Measurements from ENCODE around the gene MRM3.
"Not testable (repeated sequence)": the region's sequence is repeated elsewhere in the genome, so short reads cannot be mapped to it uniquely, and the experiment has no call there.

The MRM3 gene

DNA sequence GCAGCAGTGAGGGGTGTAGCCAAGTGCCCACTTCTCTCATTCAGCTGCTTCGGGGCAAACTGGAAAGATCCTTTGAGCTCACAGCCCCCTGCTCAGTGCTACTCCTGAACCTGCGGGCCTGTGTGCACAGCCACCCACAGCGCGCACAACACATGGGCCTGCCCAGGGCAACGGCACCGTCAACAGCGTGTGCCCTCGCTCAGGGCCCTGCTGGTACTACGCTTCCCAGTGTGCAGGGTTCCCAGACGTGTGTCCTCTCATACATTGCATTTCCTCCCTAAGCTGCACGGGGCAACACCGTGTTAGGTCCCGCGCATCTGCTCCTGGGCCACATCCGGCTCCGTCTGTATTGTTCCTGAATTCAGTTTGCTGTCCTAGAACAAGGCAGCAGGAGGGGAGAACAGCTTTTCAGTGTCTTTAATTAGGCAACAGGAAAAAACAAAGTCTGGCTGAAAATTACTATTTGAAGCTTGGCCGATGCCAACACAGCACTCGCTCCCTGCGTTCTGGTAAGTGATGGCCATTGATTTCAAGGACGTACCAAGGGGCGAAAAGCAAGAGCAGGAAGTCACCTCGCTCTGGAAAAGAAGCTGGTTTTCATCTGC lies 15.2 kb downstream of the MRM3 start:
- no peak for DNase-seq

DNA sequence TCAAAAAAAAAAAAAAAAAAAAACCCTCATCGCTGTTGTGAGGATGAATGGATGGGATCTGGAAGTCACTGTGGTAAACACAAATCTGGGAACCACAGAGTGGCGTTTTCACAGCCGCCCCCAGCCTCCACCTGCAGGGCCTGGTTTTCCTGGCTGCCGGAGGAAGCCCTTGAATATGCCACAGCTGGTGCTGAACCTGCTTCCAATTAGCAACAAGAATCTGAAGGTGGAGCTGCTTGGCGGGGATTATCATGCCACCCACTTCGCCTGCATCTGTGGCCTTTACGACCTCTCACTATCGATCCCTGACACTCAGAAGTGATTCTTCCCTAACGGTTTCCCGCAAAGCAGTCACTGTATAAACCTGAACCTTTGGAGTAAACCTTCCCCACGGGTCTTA lies 16.1 kb downstream of the MRM3 start:
- DNase-seq = no peak

DNA sequence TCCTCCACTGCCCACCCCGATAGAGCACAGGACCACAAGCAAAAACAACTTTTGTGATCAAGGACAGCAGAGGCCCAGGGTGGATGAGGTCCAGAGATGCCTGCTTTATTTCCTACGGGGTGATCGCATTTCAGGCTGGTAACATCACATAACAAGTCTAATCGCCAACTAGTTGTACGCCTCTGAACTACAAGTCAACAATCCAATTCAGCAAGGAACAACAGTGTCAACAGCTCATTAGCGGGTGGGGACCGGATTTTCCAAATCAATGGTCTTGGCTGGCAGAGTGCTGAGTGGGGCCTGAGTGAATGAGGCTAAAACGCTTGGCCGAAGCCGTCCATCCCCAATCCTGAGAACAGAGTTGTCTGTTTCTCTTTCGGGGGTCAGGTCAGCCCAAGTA lies 17.1 kb downstream of the MRM3 start:
- no peak for DNase-seq

DNA sequence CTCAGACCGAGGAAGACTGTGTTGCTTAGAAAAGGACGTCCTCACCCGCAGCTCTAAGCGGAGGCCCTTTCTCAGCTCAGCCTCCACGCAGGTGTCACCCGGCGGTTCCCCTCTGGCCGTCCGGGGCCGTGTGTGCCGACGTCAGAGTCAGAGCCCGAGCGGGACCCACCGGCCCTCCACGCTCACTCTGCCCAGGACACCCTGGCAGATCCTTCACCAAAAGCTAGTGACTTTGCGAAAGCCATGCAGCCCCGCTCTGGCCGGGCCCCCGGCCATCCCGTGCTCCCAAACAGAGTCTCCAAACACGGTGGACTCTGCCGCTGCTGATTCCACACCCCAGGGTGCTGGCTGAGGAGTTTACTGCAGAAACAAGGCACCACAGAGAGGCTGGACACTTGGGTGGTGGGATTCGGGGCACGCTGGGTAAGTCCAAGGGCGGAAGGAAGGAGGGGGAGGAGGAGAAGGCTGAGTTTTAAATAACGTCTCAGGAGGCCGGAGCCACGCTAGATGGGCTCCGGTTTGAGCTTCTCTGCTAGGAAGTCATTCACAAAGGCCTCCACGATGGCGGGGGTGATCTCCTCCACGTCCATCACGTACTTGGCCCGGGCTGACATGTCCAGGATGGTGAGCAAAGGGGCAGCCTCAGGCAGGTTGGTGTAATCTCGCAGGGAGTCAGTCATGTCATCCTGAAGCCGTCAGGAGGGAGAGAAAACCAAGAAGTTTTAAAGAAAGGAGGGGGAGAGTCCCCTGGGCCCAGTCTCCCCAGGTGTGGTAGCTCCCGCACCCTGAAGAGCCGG lies 18.5 kb downstream of the MRM3 start:
- no peak for DNase-seq

DNA sequence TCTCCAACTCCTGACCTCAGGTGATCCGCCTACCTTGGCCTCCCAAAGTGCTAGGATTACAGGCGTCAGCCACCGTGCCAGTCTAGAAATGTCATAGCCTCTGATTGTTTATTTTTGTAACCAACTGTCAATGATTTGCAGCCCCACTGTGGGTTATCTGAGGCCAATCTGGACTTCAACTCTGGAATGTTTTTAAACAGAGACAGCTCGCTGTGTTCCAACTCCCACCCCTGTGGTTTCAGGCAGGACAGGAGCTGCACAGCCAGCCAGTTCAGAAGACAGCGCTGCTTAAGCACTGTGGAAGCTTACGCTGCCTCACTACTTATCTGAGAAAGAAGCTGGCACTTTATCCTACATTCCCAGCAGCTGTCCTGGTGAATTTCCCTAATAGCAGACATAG lies 19.5 kb downstream of the MRM3 start:
- no peak for DNase-seq

DNA sequence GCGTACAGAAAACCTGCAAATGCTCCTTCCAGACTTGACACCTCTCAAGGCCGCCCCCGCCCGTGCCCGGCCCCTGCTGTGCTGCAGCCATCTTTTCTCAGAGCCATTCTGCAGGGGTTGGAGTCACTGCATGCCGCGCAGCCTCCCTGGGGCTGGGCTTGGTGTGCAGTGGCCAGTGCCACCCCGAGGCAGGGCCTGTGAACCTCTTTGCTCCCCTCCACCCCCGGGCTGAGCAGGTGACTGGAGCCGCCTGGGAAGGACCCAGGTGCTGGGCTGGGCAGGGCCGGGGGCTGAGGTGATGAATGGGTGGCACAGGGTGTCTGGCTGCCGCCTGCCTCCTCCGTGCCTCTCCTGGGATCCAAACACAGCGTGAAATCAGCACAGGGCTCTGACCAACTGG lies 20.3 kb downstream of the MRM3 start:
- no peak for DNase-seq

DNA sequence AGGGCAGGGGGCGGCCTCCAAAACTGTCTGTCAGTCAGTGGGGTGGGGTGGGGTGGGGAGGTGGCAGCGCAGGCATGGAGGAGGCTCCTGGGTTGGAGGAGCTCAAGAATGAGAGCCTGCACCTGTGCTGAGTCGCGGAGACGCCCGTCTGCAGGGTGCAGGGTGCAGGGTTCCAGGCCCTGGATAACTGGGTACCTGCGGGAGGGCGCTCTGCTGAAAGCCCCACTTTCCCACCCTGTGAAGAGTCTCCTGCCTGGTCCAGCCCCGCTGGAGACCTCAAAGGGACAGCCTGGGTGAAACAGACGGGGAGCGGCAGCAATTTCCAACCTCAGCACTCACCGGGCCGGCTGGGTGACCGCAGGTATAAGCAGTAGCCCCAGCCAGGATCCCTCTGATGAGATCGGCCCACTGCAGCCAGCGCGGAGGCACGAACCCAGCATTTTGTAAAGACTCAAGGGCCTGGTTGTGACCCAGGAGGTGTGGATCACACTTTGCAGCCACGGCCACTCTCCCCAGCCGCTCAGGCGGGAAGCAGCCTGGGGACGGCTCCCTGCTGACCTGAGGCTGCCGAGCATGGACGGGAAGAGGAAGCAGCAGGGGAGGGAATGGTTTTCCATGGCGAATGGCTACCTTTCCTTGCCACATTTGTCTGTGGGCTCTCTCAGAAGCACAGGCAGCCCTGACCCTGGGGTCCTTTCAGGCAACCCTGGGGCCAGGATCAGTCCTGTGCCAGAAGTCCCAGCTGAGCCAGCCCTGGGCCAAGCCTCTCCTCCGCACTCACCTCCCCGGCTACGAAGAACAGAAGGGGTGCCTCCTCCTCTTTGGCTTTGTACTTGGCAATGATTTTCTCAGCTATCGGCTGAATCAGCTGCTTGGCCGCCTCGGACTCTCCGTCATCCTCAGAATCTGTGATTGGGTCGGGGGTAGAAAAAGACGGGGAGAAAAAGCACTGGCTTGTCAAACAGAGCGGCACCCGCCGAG lies 21.0 kb downstream of the MRM3 start:
- DNase-seq = no peak

DNA sequence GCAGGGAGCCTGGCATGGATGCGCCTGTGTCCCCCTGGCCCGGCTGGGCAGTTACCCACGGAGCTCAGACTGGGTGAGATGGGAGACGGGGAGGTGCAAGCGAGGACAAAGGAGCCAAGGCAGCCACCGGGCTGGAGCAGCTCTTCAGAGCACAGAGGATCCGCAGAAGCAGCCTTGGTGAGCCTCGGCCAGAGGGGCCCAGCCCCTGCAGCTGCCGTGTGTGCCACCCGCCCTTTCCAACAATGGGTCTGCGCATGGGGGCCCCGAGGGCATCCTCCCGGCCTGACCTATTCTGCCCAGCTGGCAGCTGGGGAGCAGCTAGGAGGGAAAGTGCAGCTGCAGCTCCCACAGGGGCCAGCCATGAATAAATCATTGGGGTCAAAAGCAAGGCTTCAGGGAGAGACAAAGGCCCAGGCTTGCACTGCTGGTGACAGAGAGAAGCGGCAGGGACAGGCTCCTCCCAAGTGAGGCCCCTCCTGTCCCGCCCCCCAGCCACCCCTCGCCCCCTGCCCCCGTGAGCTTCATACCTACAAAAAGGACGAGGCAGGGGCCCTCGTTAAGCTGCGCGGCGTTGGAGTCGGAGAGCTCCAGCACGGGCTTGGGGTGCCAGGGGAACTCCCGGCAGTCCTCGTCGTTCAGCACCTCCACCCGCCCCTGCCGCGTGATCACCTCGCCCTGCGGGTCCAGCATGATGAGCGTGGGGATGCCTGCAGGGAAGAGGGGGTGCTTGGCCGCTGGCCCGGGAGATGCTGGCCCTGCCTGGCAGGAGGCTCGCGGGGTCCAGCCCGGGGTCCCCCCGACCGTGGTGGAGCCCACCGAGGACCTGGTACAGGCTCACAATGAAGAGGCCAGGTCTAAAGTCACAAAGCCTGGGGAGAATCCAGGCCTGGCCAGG lies 22.6 kb downstream of the MRM3 start:
- no peak for DNase-seq

DNA sequence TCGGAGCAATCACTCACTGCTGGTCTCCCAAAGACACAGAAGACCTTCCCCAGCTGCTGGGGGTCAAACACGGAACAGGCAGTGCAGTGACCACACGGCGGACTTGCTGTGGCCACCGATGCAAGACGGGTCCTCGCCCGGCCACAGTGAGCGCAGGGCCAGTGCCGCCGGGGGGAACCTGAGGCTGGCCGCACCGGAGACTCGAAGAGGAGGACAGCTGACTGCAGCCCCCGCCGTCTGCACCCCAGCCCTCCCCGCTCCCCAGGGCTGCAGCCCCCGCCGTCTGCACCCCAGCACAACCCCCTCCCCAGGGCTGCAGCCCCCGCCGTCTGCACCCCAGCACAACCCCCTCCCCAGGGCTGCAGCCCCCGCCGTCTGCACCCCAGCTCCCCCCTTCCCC lies 23.7 kb downstream of the MRM3 start:
- not testable (repeated sequence) for DNase-seq

DNA sequence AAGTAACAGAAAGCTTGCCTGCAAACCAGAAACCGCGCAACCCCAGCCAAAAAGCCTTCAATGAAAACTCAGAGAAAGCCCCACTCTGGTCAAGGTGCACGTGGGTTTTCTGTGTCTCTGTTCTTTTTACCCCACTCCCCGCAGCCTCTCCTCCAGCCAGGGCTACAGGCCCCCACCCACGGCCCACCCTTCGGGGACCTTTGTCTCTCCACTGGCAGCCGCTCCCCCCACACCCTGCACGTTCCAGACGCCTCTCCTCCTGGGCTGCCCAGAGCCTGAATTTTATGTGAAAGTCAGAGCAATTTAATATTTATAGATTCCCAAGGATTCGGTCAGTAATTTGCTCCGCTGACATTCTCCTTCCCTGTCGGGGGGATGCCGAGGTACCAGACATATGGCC lies 24.2 kb downstream of the MRM3 start:
- no peak for DNase-seq

DNA sequence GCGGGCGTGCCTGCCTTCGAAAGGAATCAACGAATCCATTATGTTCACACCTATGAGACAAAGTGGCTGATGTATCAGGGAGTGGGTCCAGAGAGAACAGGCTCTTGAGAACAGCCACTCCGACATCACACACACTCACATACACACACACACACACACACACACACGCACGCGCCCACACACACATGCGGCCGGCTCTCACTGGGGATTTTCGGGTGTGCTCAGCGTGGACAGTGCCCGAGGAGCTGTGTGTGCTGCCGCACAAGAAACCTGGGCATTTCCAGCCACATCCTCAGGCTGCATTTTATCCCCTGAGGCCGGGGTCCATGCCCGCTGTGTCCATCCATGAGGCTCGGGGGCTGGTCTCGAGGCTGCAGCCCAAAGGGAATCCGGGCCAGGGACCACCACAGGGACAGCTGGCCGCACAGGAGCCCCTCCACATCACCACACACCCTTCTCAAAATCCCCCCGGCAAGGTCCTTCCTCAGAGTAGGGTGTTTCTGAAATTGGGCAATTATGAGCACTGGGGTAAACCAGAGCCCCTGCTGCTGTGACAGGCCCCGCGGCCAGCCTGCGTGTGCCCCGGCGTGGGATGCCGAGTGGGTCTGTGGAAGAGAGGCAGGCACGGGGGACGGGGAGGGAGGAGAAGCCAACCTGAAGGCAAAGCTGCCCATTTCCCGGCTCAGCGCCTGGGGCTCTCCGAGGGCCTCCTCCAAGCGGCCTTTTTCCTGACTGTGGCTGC lies 24.8 kb downstream of the MRM3 start:
- no peak for DNase-seq

DNA sequence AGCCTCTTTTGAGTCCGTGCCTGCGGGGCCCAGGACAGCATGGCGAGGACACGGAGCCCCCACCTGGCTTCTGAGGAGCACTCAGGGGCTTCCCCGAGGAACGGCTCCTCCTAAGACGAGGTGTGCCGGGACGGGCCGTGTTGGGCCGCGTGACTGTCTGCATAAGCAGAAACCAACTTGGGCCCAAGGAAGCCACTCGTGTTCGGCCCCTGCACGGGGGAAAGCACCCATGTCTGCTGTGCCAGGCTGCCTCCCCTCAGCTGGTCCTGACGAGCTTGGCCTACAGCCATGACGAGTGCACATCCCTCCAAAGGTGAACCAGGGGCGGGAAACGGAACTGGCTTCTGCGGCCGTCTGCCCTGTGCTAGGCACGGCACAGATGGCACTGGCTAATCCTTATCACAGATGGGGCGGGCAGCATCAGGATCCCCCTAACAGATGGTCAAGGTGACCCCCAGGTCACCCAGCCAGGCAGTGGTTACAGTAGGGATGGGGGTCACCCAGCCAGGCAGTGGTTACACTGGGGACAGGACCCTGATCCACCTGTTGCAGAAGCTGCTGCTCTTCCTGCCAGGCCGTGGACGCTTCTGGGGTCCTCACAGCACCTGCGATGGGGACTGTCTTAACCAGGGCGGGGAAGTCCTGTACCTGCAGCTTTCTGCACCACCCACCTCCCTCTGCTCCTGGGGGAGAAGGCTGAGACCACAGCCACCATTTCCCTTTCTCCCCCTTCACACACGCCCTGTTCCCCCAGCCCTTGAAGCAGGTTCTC lies 25.6 kb downstream of the MRM3 start:
- DNase-seq = no peak

DNA sequence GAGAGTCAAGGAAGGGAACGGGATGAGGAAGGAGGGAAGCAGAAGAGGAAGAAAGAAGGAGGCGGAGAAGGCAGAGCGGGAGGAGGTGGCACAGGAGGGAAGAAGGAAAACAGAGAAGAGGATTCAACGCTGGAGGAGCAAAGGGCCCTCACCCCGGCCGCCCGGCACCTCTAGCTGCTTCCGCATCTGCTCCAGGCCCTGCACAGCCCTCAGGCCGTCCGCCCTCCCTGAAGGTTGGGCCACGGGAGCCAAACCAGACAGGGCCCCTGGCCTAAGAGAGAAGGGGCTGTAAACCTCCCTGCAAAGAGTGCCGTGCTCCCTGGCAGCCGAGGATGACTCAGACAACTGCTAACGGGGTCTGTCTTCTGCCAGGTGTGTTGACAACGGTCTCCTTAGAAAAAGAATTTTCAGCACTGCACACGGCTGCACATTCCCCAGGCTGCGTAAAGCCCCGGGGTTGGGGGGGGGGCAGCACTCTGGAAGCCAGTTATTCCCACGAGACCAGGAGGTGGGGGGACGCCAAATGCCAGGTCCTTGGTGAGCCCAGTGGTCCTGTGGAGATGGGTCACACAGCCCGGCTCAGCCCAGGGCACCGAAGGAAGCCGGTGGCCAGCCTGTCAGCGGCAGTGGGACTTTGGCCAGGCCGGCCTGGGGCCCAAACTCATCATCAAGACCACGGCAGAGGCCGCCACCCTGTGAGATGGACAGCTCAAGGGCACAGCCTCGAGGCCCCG lies 29.1 kb downstream of the MRM3 start:
- no peak for DNase-seq

DNA sequence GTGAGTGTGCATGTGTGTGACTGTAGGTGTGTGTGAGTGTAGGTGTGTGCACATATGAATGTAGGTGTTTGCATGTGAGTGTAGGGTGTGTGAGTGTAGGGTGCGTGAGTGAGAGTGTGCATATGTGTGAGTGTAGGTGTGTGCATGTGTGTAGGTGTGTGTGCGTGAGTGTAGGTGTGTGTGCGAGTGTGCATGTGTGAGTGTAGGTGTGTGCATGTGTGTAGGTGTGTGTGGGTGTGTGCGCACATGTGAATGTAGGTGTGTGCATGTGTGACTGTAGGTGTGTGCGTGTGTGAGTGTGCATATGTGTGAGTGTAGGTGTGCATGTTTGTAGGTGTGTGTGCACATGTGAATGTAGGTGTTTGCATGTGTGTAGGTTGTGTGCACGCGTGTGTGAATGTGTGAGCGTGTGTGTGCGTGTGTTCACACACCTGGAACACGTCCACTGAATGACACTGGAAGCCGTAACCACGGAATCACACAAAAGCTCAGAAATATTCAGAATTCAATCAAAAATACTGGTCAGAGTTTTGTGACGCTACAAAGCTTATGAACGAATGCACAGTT lies 30.6 kb downstream of the MRM3 start:
- no peak for DNase-seq

DNA sequence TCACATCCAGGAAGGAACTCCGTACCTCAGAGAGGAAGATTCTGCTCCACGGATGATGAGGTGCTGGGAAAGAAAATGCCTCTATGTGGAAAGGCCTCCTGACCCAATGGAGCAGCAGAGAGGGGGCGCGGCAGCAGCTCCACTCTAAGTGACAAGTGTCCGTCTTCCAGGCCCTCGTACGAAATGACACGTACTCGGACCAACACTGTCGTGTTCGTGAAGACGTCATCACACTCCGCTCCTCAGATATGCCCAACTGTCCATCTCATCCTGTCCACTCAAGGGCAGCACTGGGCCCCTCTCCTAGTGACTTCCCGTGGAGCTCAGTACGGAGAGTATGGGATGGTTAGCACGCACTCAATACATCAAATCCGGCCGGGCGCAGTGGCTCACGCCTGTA lies 32.2 kb downstream of the MRM3 start:
- no peak for DNase-seq

DNA sequence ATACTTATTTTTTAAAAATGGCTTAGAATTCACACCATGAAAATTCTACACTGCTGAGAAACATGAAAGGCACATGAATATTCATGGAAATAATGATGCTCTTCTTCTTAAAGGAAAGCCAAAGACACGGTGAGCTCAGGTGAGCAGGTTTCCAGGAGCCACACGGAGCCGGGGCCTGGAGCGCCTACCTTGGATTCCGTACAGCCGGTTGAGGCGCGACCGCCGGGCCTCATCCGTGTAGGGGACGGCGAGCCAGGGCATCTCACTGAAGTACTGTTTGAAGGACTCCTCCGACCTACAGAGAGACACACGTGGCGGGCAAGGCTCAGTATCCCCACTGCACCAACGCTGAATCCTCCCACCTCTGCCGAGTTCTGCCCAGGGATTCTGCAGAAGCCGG lies 37.1 kb downstream of the MRM3 start:
- DNase-seq = no peak

DNA sequence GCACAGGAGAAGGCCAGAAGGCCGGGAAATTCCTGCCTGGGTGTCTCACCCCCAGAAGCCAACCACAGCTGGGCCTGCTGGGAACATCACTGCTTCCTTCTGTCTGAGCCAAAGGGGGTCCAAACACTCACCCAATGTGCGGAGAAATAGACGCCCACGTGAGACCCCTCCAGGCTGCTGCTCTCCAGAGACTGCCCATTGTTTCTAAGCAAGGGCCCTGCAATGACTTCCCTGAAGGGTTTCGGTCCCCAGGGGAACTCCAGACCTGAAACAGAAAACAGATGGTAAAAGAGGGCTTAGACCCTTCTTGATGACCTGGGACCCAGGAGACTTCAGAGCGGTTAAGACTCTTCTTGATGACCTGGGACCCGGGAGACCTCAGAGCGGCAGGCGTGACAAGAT lies 41.3 kb downstream of the MRM3 start:
- DNase-seq = no peak

DNA sequence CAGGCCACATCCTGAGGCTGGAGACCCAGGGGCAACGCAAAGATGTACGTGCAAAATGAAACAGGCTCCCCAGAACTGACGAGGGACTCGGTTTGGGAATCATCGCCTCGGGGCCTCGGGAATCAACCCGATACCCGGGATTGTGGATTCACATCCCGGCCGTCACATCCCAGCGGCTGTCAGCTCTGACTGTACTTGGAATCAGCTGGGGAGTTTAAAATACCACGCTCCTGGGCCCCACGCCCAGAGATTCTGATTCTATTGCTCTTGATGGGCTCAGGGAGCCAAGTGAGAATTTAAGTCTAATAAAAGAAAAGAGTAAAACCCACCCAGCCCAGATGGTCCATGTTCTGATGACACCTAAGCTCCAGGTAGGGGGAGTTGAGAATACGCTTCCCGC lies 42.2 kb downstream of the MRM3 start:
- no peak for DNase-seq

DNA sequence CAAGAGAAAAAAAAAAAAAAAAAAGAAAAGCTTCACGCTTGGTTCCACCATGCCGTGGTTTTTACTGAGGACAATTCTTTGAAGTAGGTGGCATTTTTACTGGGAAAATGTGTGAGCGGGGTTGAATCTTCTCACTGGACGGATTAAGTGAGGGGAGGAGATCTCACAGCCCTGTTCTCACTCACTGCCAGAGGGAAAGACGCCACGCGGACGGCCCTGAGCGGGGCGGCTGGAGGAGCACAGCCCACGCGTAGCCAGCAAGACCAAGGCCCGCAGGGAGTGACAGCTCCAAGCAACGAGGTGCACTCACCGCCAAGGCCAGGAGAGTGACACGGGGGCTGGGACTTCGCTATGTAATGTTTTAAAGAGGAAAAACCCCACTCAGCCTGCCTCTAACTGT lies 43.1 kb downstream of the MRM3 start:
- no peak for DNase-seq

DNA sequence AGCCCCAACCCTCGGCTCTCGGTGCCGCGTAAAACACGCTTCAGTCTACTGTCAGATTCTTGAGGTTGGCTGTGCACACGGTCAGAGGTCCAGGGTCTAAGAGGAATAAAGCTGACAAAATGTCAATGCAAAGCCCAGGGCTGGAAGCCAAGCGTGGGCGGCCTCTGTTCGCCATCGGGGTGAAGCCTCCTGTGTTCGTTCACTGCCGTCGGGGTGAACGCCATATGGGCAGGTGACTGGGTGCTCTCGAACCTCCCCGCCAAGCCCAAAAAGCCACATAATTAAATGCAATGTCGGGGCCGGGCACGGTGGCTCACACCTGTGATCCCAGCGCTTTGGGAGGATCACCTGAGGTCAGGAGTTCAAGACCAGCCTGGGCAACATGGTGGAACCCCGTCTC lies 44.6 kb downstream of the MRM3 start:
- DNase-seq = no peak
